Brain microvascular endothelial cell (primary cell): ENCODE results near the gene SLC30A4.

Source experiments
- DNase-seq: peaks from one replicate; pipeline ENCODE4 v3.0.0-alpha.2; 2020
- H3K27ac ChIP-seq: fragments of 250-450 bp; sonication (Bioruptor Pico); 2 replicates; pipeline ENCODE4 v1.5.1; 2020; ENCODE audit warnings: mild to moderate bottlenecking, moderate library complexity
- H3K27me3 ChIP-seq: fragments of 250-450 bp; sonication (Bioruptor Pico); replicated peaks from 2 replicates; pipeline ENCODE4 v1.5.1; 2020; ENCODE audit warnings: mild to moderate bottlenecking
- H3K36me3 ChIP-seq: fragments of 250-450 bp; sonication (Bioruptor Pico); replicated peaks from 2 replicates; pipeline ENCODE4 v1.5.1; 2020; ENCODE audit warnings: mild to moderate bottlenecking
- H3K4me3 ChIP-seq: 2 replicates; pipeline ENCODE4 v1.5.1; 2011; ENCODE audit warnings: low read depth, mild to moderate bottlenecking, control low read depth, low read length, moderate library complexity
- CTCF ChIP-seq: IDR thresholded peaks from 2 replicates; pipeline ENCODE4 v1.5.1; 2011; ENCODE audit warnings: low read depth, mild to moderate bottlenecking, moderate library complexity, low read length, control low read depth, inconsistent platforms; ENCODE audit errors: missing control alignments
- in situ Hi-C: cut with HindIII; loops from 2 replicates; pipeline ENCODE4 v1.10.0; 2017; ENCODE audit warnings: low sequenced_read_pairs, low pct_ligation_motif_present

Gene SLC30A4

GRCh38 chr15:45522328-45523165, at the start of gene SLC30A4:
SLC30A4 (minus strand) TSS chr15:45522755; CDS start chr15:45522354, 401 bp downstream.
- peak; percentile 26 for TF ChIP-seq CTCF
- Histone ChIP-seq H3K27me3 (no peaks in the 10 kb centered on the region), H3K27ac (no peak within 1 kb of the TSS), H3K4me3 (peak within 1 kb of the TSS; percentile 70), H3K36me3 (no peaks in the 10 kb centered on the region)
- peak; percentile 20 for DNase-seq
- in situ Hi-C loops: no loop called here

GRCh38 chr15:45555934-45556608, 33.5 kb upstream of the SLC30A4 start:
- no peak overlapping the region for H3K4me3 ChIP-seq
- no peak for DNase-seq

GRCh38 chr15:45551676-45552075, 29.1 kb upstream of the SLC30A4 start:
- Histone ChIP-seq H3K27ac (no peak overlapping the region), H3K27me3 (no peaks in the 10 kb centered on the region), H3K4me3 (no peak overlapping the region), H3K36me3 (no peaks in the 10 kb centered on the region)
- no peak for DNase-seq
- in situ Hi-C loops: no loop called here
- TF ChIP-seq CTCF: no peak

More at GRCh38 chr15:45555934-45556608, 33.5 kb upstream of the SLC30A4 start:
- in situ Hi-C loops: no loop called here
- H3K27me3 ChIP-seq: no peaks in the 10 kb centered on the region
- H3K36me3 ChIP-seq: no peaks in the 10 kb centered on the region
- TF ChIP-seq CTCF: no peak
- H3K27ac ChIP-seq: no peak overlapping the region

- H3K27me3 ChIP-seq: no peaks in the 10 kb centered on the region
- no peaks in the 10 kb centered on the region for H3K36me3 ChIP-seq
- in situ Hi-C loops: no loop called here
- TF ChIP-seq CTCF: no peak
- H3K27ac ChIP-seq: peak overlapping the region; percentile 18
- peak; percentile 15 for DNase-seq
- no peak overlapping the region for H3K4me3 ChIP-seq
These were observed 27.9 kb upstream of the SLC30A4 start for GRCh38 chr15:45550436-45550835.

GRCh38 chr15:45549541-45550220, 27.1 kb upstream of the SLC30A4 start:
- Histone ChIP-seq H3K27ac (no peak overlapping the region), H3K4me3 (no peak overlapping the region)
- DNase-seq: peak; percentile 36

More at GRCh38 chr15:45549541-45550220, 27.1 kb upstream of the SLC30A4 start:
- Histone ChIP-seq H3K36me3 (no peaks in the 10 kb centered on the region), H3K27me3 (no peaks in the 10 kb centered on the region)
- TF ChIP-seq CTCF: no peak
- in situ Hi-C loops: no loop called here
